Mesendoderm (in vitro differentiated cells): ENCODE measurements around the gene RTF2.

Experiments used
- DNase-seq: peaks from one replicate; pipeline ENCODE4 v3.0.0; 2013
- H2AK5ac ChIP-seq: 2 replicates; pipeline ENCODE4 v1.6.1; 2013; ENCODE audit warnings: low read length, inconsistent platforms
- H2BK120ac ChIP-seq: 2 replicates; pipeline ENCODE4 v1.6.1; 2013; ENCODE audit warnings: low read depth, mild to moderate bottlenecking, low read length, moderate library complexity, mixed read lengths
- H2BK15ac ChIP-seq: replicated peaks from 2 replicates; pipeline ENCODE4 v1.6.1; 2013; ENCODE audit warnings: low read depth, mild to moderate bottlenecking, moderate library complexity
- H2BK5ac ChIP-seq: 2 replicates; pipeline ENCODE4 v1.6.1; 2013; ENCODE audit warnings: low read length, inconsistent platforms
- H3K18ac ChIP-seq: 2 replicates; pipeline ENCODE4 v1.6.1; 2013; ENCODE audit warnings: mild to moderate bottlenecking, low read length, mixed read lengths
- H3K23ac ChIP-seq: one replicate; pipeline ENCODE4 v1.6.1; 2013; ENCODE audit warnings: low read length
- H3K27ac ChIP-seq: 2 replicates; pipeline ENCODE4 v1.5.1; 2013; ENCODE audit warnings: low read depth, mild to moderate bottlenecking, inconsistent platforms, low read length, moderate library complexity
- H3K27me3 ChIP-seq: 2 replicates; pipeline ENCODE4 v1.6.1; 2013; ENCODE audit warnings: low read length, control low read depth, mild to moderate bottlenecking, inconsistent platforms; ENCODE audit not compliant: insufficient read depth, poor library complexity
- H3K36me3 ChIP-seq: 2 replicates; pipeline ENCODE4 v1.6.1; 2013; ENCODE audit warnings: low read length, inconsistent platforms; ENCODE audit not compliant: control insufficient read depth, insufficient read depth
- H3K4ac ChIP-seq: one replicate; pipeline ENCODE4 v1.6.1; 2013; ENCODE audit warnings: low read depth, mild to moderate bottlenecking, low read length, moderate library complexity
- H3K4me1 ChIP-seq: 2 replicates; pipeline ENCODE4 v1.6.1; 2013; ENCODE audit warnings: low read depth, low read length, inconsistent platforms; ENCODE audit not compliant: control insufficient read depth
- H3K4me2 ChIP-seq: 2 replicates; pipeline ENCODE4 v1.6.1; 2013; ENCODE audit warnings: low read length
- H3K4me3 ChIP-seq: 2 replicates; pipeline ENCODE4 v1.5.1; 2013; ENCODE audit warnings: mild to moderate bottlenecking, low read length
- H3K56ac ChIP-seq: one replicate; pipeline ENCODE4 v1.6.1; 2013; ENCODE audit warnings: low read length
- H3K79me1 ChIP-seq: 2 replicates; pipeline ENCODE4 v1.6.1; 2013; ENCODE audit warnings: low read length, inconsistent platforms
- H3K79me2 ChIP-seq: 2 replicates; pipeline ENCODE4 v1.6.1; 2013; ENCODE audit warnings: mild to moderate bottlenecking, low read length; ENCODE audit not compliant: control insufficient read depth, insufficient read depth
- H3K9ac ChIP-seq: 2 replicates; pipeline ENCODE4 v1.6.1; 2013; ENCODE audit warnings: low read length, inconsistent platforms
- H4K5ac ChIP-seq: one replicate; pipeline ENCODE4 v1.6.1; 2013; ENCODE audit warnings: low read length
- H4K8ac ChIP-seq: one replicate; pipeline ENCODE4 v1.6.1; 2013; ENCODE audit warnings: low read depth, mild to moderate bottlenecking, control low read depth, low read length, moderate library complexity
- WGBS: extraction: QIAGEN DNeasy Blood & Tissue Kit; methylation state at CpG from one replicate; pipeline ENCODE4 v1.1.7; 2013; ENCODE audit warnings: low lambda C conversion rate, missing lambda C conversion rate; ENCODE audit not compliant: insufficient coverage; ENCODE audit errors: extremely low coverage; 5-methylcytosine and 5-hydroxymethylcytosine counted together

Gene RTF2

DNA sequence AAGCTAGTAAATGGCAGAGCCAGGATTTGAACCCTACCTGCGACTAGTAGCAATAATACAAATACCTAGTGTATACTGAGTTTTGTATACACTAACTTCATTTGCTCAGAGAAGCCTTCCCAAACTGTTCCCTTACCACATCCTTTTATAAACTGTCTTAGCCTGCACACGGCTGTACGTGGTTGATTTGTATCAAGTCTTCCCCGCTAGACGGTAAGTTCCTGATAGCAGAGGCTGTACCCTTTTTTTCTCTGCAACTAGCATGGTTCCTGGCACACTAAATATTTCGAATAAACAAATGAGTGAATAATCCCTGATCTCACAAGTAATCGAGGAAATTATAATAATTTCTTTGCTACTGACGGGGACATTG, 636 bp downstream of the RTF2 start:
- Histone ChIP-seq H3K27ac (no peak overlapping the region), H2AK5ac (no peak overlapping the region), H3K4me1 (no peaks in the 10 kb centered on the region), H2BK5ac (no peak overlapping the region), H3K18ac (no peak overlapping the region), H4K5ac (peak overlapping the region; percentile 52), H3K36me3 (no peaks in the 10 kb centered on the region), H2BK120ac (no peak overlapping the region), H3K79me2 (peaks cover 15% of the 10 kb centered on the region), H3K4me3 (peak overlapping the region; percentile 98), H2BK15ac (no peak overlapping the region), H3K27me3 (no peaks in the 10 kb centered on the region), H3K4me2 (peak overlapping the region; percentile 89), H3K79me1 (peaks cover 13% of the 10 kb centered on the region), H4K8ac (no peak overlapping the region), H3K9ac (peak overlapping the region; percentile 90), H3K4ac (no peak overlapping the region), H3K23ac (no peak overlapping the region), H3K56ac (peak overlapping the region; percentile 95)
- WGBS: no CpG with 5 or more reads among the region's 8 CpGs
- DNase-seq: no peak

- no peak overlapping the region for H3K9ac ChIP-seq
- H3K27me3 ChIP-seq: no peaks in the 10 kb centered on the region
- H3K27ac ChIP-seq: no peak overlapping the region
- H2BK15ac ChIP-seq: no peak overlapping the region
- H3K79me2 ChIP-seq: no peaks in the 10 kb centered on the region
- no peak for DNase-seq
- no peak overlapping the region for H3K18ac ChIP-seq
- H4K8ac ChIP-seq: no peak overlapping the region
- no peak overlapping the region for H3K23ac ChIP-seq
- H2BK120ac ChIP-seq: no peak overlapping the region
- no peak overlapping the region for H3K56ac ChIP-seq
- no peak overlapping the region for H4K5ac ChIP-seq
- no peak overlapping the region for H3K4me2 ChIP-seq
- no peak overlapping the region for H3K4ac ChIP-seq
- no peak overlapping the region for H3K4me3 ChIP-seq
- no peaks in the 10 kb centered on the region for H3K4me1 ChIP-seq
- WGBS: no CpG with 5 or more reads among the region's 7 CpGs
- no peak overlapping the region for H2BK5ac ChIP-seq
- H3K36me3 ChIP-seq: peaks cover 7% of the 10 kb centered on the region
- no peak overlapping the region for H2AK5ac ChIP-seq
- peaks cover 1% of the 10 kb centered on the region for H3K79me1 ChIP-seq
Measured at GRCh38 chr20:56483970-56484369, 15.5 kb downstream of the RTF2 start.

- no peaks in the 10 kb centered on the region for H3K79me2 ChIP-seq
Measured at GRCh38 chr20:56487216-56487615, 18.8 kb downstream of the RTF2 start.

GRCh38 chr20:56488566-56488965, 20.1 kb downstream of the RTF2 start:
- Histone ChIP-seq H3K4me2 (no peak overlapping the region), H3K79me1 (peaks cover 1% of the 10 kb centered on the region), H4K5ac (no peak overlapping the region), H3K9ac (no peak overlapping the region), H4K8ac (no peak overlapping the region), H3K4me3 (no peak overlapping the region), H2AK5ac (no peak overlapping the region), H3K4ac (no peak overlapping the region), H3K23ac (no peak overlapping the region), H3K27ac (no peak overlapping the region), H2BK120ac (no peak overlapping the region), H2BK15ac (no peak overlapping the region), H3K4me1 (no peaks in the 10 kb centered on the region), H3K36me3 (peaks cover 6% of the 10 kb centered on the region), H2BK5ac (no peak overlapping the region), H3K18ac (no peak overlapping the region), H3K56ac (no peak overlapping the region), H3K79me2 (no peaks in the 10 kb centered on the region), H3K27me3 (no peaks in the 10 kb centered on the region)
- no peak for DNase-seq
- no CpG with 5 or more reads among the region's 5 CpGs for WGBS

More at GRCh38 chr20:56487216-56487615, 18.8 kb downstream of the RTF2 start:
- Histone ChIP-seq H4K5ac (no peak overlapping the region), H3K4me2 (no peak overlapping the region), H3K27ac (no peak overlapping the region), H3K9ac (no peak overlapping the region), H2BK5ac (no peak overlapping the region), H2BK120ac (no peak overlapping the region), H3K23ac (no peak overlapping the region), H3K56ac (no peak overlapping the region), H3K79me1 (peaks cover 1% of the 10 kb centered on the region), H2BK15ac (no peak overlapping the region), H3K4me3 (no peak overlapping the region), H3K27me3 (no peaks in the 10 kb centered on the region), H3K36me3 (peaks cover 7% of the 10 kb centered on the region), H4K8ac (no peak overlapping the region), H3K4ac (no peak overlapping the region), H3K18ac (no peak overlapping the region), H2AK5ac (no peak overlapping the region), H3K4me1 (no peaks in the 10 kb centered on the region)
- no peak for DNase-seq
- WGBS: no CpG with 5 or more reads among the region's 11 CpGs

- no peak overlapping the region for H3K4me2 ChIP-seq
- H4K5ac ChIP-seq: no peak overlapping the region
- no peaks in the 10 kb centered on the region for H3K79me1 ChIP-seq
- H3K4me1 ChIP-seq: no peaks in the 10 kb centered on the region
- H3K4ac ChIP-seq: no peak overlapping the region
- H3K36me3 ChIP-seq: no peaks in the 10 kb centered on the region
- H2BK5ac ChIP-seq: no peak overlapping the region
- H3K27me3 ChIP-seq: no peaks in the 10 kb centered on the region
- DNase-seq: no peak
- H3K79me2 ChIP-seq: no peaks in the 10 kb centered on the region
- no peak overlapping the region for H2AK5ac ChIP-seq
- no peak overlapping the region for H4K8ac ChIP-seq
- no peak overlapping the region for H3K23ac ChIP-seq
- no peak overlapping the region for H2BK15ac ChIP-seq
- no peak overlapping the region for H3K4me3 ChIP-seq
- no peak overlapping the region for H2BK120ac ChIP-seq
- H3K18ac ChIP-seq: no peak overlapping the region
- H3K56ac ChIP-seq: no peak overlapping the region
- H3K27ac ChIP-seq: no peak overlapping the region
- no CpG with 5 or more reads among the region's 1 CpG for WGBS
- H3K9ac ChIP-seq: no peak overlapping the region
Measured at GRCh38 chr20:56501116-56501515, 32.7 kb downstream of the RTF2 start.

DNA sequence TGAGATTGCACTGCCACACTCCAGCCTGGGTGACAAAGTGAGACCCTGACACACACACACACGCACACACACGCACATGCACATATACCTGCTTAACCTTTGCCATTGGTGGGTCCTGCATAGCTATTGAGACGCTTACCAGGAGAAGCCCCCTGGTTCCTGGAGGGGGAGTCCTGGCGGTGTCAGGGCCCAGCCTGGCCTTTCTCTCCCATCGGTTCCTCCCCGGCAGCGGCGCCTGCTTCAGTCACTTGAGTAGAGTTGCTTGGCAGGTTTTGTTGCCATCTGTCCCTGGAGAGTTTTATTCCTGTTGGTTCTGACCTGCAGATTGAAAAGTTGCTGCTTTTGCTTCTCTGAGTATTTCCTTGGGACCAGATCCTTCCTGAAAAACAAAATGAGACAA, 35.5 kb downstream of the RTF2 start:
- no CpG with 5 or more reads among the region's 8 CpGs for WGBS
- H3K36me3 ChIP-seq: no peaks in the 10 kb centered on the region
- no peak overlapping the region for H3K4me3 ChIP-seq
- no peak overlapping the region for H3K9ac ChIP-seq
- no peak overlapping the region for H2BK15ac ChIP-seq
- H2AK5ac ChIP-seq: no peak overlapping the region
- H3K79me1 ChIP-seq: no peaks in the 10 kb centered on the region
- H3K4me1 ChIP-seq: no peaks in the 10 kb centered on the region
- no peak overlapping the region for H3K4me2 ChIP-seq
- H3K56ac ChIP-seq: no peak overlapping the region
- no peak overlapping the region for H2BK5ac ChIP-seq
- no peak overlapping the region for H4K5ac ChIP-seq
- H4K8ac ChIP-seq: no peak overlapping the region
- no peak overlapping the region for H3K4ac ChIP-seq
- no peaks in the 10 kb centered on the region for H3K27me3 ChIP-seq
- no peak overlapping the region for H3K23ac ChIP-seq
- no peak overlapping the region for H3K18ac ChIP-seq
- no peak overlapping the region for H3K27ac ChIP-seq
- peak; percentile 4 for DNase-seq
- no peak overlapping the region for H2BK120ac ChIP-seq
- H3K79me2 ChIP-seq: no peaks in the 10 kb centered on the region
